Measurements from ENCODE around the gene GCM1.

- TF ChIP-seq EP300 (IDR thresholded peaks at IDR 0.05), result no peak
- no peak for TF ChIP-seq CTCF (IDR thresholded peaks at IDR 0.05)
- no peak for TF ChIP-seq POLR2A (IDR thresholded peaks at IDR 0.05)
Measured at GRCh38 chr6:53139841-53140413, 8.7 kb downstream of the GCM1 start.

Measured in gastroesophageal sphincter (tissue), 3 donors.